OCI-LY7 (cell line): ENCODE results near the gene CNTF. TPM values are rescaled to one million over a fixed set of nuclear protein-coding genes. Genes with fewer than 3 reads are reported as not detected.

Source experiments
- BruUV-seq: library from RNA; stranded (reverse); fragments of 400-500 nt; replicated peaks from 2 replicates; lab custom pipeline; 2021; lab: Mats Ljungman, UMichigan
- CTCF ChIA-PET: fragments of 300-600 bp; sonication (Branson Sonifier 250); formaldehyde crosslinking; loops from one replicate; lab custom pipeline; 2022; ENCODE audit warnings: antibody characterized with exemption; ENCODE audit not compliant: unreplicated experiment; lab: Charles Lee
- POLR2A ChIA-PET: fragments of 300-600 bp; sonication (Branson Sonifier 250); formaldehyde crosslinking; loops from one replicate; lab custom pipeline; 2022; ENCODE audit warnings: antibody characterized with exemption; lab: Charles Lee
- DNase-seq: peaks from one replicate; pipeline ENCODE4 v3.0.0-alpha.2; 2015; ENCODE audit warnings: low spot score
- H2AFZ ChIP-seq: fragments of 200-600 bp; sonication (generic), shearing (Covaris generic); 2 replicates; pipeline ENCODE4 v1.6.1; 2014; ENCODE audit warnings: mild to moderate bottlenecking, antibody characterized with exemption, low read length, moderate library complexity
- H3K27ac ChIP-seq: fragments of 200-600 bp; sonication (generic); 2 replicates; pipeline ENCODE4 v1.5.1; 2014; ENCODE audit warnings: mixed run types, low read depth, mild to moderate bottlenecking, moderate library complexity, low read length, inconsistent platforms; ENCODE audit not compliant: poor library complexity, severe bottlenecking
- H3K36me3 ChIP-seq: fragments of 200-600 bp; sonication (generic); 2 replicates; pipeline ENCODE4 v1.6.1; 2014; ENCODE audit warnings: mild to moderate bottlenecking, antibody characterized with exemption, low read length, moderate library complexity, mixed read lengths; ENCODE audit not compliant: insufficient read depth
- H3K4me1 ChIP-seq: fragments of 200-600 bp; sonication (generic); 2 replicates; pipeline ENCODE4 v1.5.1; 2014; ENCODE audit warnings: mild to moderate bottlenecking, low read length; ENCODE audit not compliant: insufficient read depth, poor library complexity, severe bottlenecking
- H3K4me2 ChIP-seq: fragments of 200-600 bp; sonication (generic); 2 replicates; pipeline ENCODE4 v1.6.1; 2014; ENCODE audit warnings: mild to moderate bottlenecking, low read length
- H3K4me3 ChIP-seq: fragments of 200-600 bp; sonication (generic); 2 replicates; pipeline ENCODE4 v1.5.1; 2014; ENCODE audit warnings: mild to moderate bottlenecking, low read depth, low read length; ENCODE audit not compliant: poor library complexity, severe bottlenecking
- H3K79me2 ChIP-seq: fragments of 200-600 bp; sonication (generic); 2 replicates; pipeline ENCODE4 v1.6.1; 2016; ENCODE audit warnings: low read depth, mild to moderate bottlenecking, low read length, moderate library complexity, mixed read lengths; ENCODE audit not compliant: insufficient read depth
- H3K9me2 ChIP-seq: fragments of 200-600 bp; sonication (generic); 2 replicates; pipeline ENCODE4 v1.6.1; 2016; ENCODE audit warnings: mild to moderate bottlenecking, low read length, mixed read lengths; ENCODE audit not compliant: insufficient read depth
- H3K9me3 ChIP-seq: fragments of 200-600 bp; sonication (generic); 2 replicates; pipeline ENCODE4 v1.6.1; 2014; ENCODE audit warnings: mild to moderate bottlenecking, mixed run types, low read length, mixed read lengths
- H4K20me1 ChIP-seq: fragments of 200-600 bp; sonication (generic); 2 replicates; pipeline ENCODE4 v1.6.1; 2014; ENCODE audit warnings: mild to moderate bottlenecking, antibody characterized with exemption, low read length, moderate library complexity, mixed read lengths; ENCODE audit not compliant: insufficient read depth
- EZH2phosphoT487 ChIP-seq: fragments of 200-600 bp; sonication (generic); IDR thresholded peaks from 2 replicates; pipeline ENCODE4 v1.6.1; 2018; ENCODE audit warnings: low read depth, borderline replicate concordance, mild to moderate bottlenecking, mixed run types, antibody characterized with exemption, low read length, moderate library complexity, mixed read lengths
- intact Hi-C: fragments of 100-400 bp; cut with micrococcal nuclease; formaldehyde crosslinking; loops from one replicate; pipeline ENCODE4 v1.10.0; 2022; ENCODE audit not compliant: unreplicated experiment
- total RNA-seq, 2 experiments: library from RNA; depleted of rRNA in 1 of 2; stranded (reverse); fragments of >200 nt in 1 of 2; shearing (Covaris generic) in 1 of 2; gene quantifications; 2 replicates each; pipeline ENCODE4 v1.2.3, GENCODE V29; 2014 to 2022
- TF ChIP-seq, protein P1 (sequence below): fragments of 200-600 bp; sonication (generic); conservative IDR thresholded peaks from 2 replicates; pipeline ENCODE4 v1.5.1; 2014; ENCODE audit warnings: mild to moderate bottlenecking, antibody characterized with exemption, low read length, moderate library complexity, mixed read lengths

Gene CNTF
- total RNA-seq, 2 experiments from 2014 or later = 3.3 to 3.4 TPM

DNA sequence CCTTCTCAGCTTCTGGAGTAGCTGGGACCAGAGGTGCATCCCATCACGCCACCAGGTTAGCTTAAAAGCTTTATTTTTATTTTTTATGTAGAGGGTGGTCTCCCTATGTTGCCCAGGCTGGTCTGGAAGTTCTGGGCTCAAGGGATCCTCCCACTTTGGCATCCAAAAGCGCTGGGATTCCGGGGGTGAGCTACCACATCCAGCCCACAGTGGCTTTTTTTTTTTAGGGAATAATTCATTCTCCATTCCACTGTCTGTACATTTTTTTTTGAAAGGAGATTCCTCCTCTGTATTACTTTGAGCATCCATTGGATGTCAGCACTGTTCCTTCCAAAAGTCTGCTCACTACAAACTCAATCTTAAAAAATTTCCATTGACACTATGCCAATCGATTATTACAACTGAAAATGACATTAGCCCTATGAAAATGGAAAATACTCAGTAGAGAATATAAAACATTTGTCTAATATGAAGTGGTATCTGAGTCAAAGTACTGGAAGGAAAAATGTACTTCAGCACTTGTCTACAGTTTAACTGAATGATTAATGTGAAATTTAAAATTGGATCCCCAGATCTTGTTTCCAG, 45.5 kb upstream of the CNTF start:
- peaks cover 23% of the 10 kb centered on the region for H4K20me1 ChIP-seq
- H3K9me2 ChIP-seq = no peaks in the 10 kb centered on the region
- BruUV-seq = no TSS peak
- peak overlapping the region; percentile 16; the same call in 1 of the 2 replicates for H2AFZ ChIP-seq
- peaks cover 74% of the 10 kb centered on the region for H3K79me2 ChIP-seq
- peaks cover 25% of the 10 kb centered on the region for H3K36me3 ChIP-seq
- H3K4me2 ChIP-seq = peak overlapping the region; percentile 96
- no peak for TF ChIP-seq EZH2phosphoT487
- TF ChIP-seq, protein P1, sequence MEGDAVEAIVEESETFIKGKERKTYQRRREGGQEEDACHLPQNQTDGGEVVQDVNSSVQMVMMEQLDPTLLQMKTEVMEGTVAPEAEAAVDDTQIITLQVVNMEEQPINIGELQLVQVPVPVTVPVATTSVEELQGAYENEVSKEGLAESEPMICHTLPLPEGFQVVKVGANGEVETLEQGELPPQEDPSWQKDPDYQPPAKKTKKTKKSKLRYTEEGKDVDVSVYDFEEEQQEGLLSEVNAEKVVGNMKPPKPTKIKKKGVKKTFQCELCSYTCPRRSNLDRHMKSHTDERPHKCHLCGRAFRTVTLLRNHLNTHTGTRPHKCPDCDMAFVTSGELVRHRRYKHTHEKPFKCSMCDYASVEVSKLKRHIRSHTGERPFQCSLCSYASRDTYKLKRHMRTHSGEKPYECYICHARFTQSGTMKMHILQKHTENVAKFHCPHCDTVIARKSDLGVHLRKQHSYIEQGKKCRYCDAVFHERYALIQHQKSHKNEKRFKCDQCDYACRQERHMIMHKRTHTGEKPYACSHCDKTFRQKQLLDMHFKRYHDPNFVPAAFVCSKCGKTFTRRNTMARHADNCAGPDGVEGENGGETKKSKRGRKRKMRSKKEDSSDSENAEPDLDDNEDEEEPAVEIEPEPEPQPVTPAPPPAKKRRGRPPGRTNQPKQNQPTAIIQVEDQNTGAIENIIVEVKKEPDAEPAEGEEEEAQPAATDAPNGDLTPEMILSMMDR = peak; percentile 78
- ChIA-PET POLR2A (interaction anchor here (0.6 to 2.8 kb wide), 9 partner anchors 9 to 1002 kb away, joined by 3 to 21 read pairs (median 5); no protein-coding TSS in a partner anchor), CTCF (interaction anchor here (0.6 to 1.6 kb wide), 2 partner anchors 9 to 864 kb away, joined by 3 to 4 read pairs; partner anchors contain the start of gene TMX2)
- peak; percentile 27 for DNase-seq
- H3K4me1 ChIP-seq = peaks cover 39% of the 10 kb centered on the region
- H3K9me3 ChIP-seq = no peaks in the 10 kb centered on the region
- H3K4me3 ChIP-seq = peak overlapping the region; percentile 79
- intact Hi-C loops = loop anchor here (1.0 to 5.0 kb wide), 7 partner anchors 52 to 1250 kb away; partner anchors contain the start of genes OSBP, SELENOH and ZDHHC5
- peak overlapping the region; percentile 95 for H3K27ac ChIP-seq

DNA sequence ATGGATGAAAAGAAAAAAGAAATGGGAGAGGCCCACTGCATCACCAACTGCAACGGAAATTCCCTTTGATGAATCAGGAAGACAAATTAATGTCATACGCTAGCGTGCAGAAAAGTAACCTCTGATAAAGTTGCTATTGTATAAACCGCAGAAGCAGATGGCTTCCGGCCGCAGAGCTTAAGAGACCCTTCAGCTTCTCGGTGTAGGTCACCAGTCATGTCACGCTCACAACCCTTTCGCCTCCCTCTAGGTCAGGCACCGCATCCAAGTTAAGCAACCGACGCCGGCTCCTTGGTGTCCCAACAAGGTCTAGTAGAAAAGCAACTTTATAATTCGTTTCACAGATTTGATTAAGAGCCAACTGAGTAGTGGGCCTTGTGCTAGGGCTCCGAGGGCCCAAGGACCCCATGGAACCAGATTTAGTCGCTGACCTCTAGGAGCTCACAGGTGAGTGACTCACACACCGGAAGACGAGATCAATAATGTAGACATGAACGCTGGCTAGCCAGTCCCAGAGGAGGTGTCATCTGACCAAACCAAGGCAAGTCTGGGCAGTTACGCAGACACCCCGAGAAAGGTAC, 44.8 kb upstream of the CNTF start:
- peak; percentile 94 for DNase-seq
- intact Hi-C loops = loop anchor here (1.0 to 5.0 kb wide), 11 partner anchors 52 to 1250 kb away; partner anchors contain the start of genes FAM111B, OSBP, SELENOH and ZDHHC5
- CTCF ChIA-PET = interaction anchor here (0.6 kb wide), 1 partner anchor 865 kb away, joined by 3 read pairs; the partner anchor contains the start of gene TMX2
- peaks cover 41% of the 10 kb centered on the region for H3K4me1 ChIP-seq
- H3K4me3 ChIP-seq = peak overlapping the region; percentile 79
- TF ChIP-seq, protein P1 = no peak
- TF ChIP-seq EZH2phosphoT487 = no peak
- no TSS peak for BruUV-seq
- H2AFZ ChIP-seq = peak overlapping the region; percentile 16; the same call in 1 of the 2 replicates
- H3K9me3 ChIP-seq = no peaks in the 10 kb centered on the region
- POLR2A ChIA-PET = interaction anchor here (0.6 to 2.8 kb wide), 8 partner anchors 10 to 696 kb away, joined by 3 to 21 read pairs (median 5); no protein-coding TSS in a partner anchor
- H3K79me2 ChIP-seq = peaks cover 74% of the 10 kb centered on the region
- no peaks in the 10 kb centered on the region for H3K9me2 ChIP-seq
- H3K27ac ChIP-seq = peak overlapping the region; percentile 95
- peaks cover 29% of the 10 kb centered on the region for H4K20me1 ChIP-seq
- H3K4me2 ChIP-seq = peak overlapping the region; percentile 96
- H3K36me3 ChIP-seq = peaks cover 29% of the 10 kb centered on the region
